Breast epithelium (tissue), 3 donors: ENCODE results near the gene H2AZ1.

ENCODE experiments used
- POLR2A ChIP-seq: fragments of 450-650 bp; IDR thresholded peaks from one replicate; pipeline ENCODE4 v1.6.1; 2016; ENCODE audit warnings: antibody characterized with exemption, mild to moderate bottlenecking, moderate library complexity
- POLR2AphosphoS5 ChIP-seq, 3 donors: sonication (generic); formaldehyde crosslinking; IDR thresholded peaks; one replicate each; pipeline ENCODE4 v1.6.1; 2017; ENCODE audit warnings: antibody characterized with exemption in 3 of 3
- TF ChIP-seq, protein P1 (sequence below), 3 donors: fragments of 450-650 bp; IDR thresholded peaks; one replicate each; pipeline ENCODE4 v1.5.1; 2016 to 2017; ENCODE audit warnings: antibody characterized with exemption in 3 of 3, mild to moderate bottlenecking in 3 of 3, moderate library complexity in 3 of 3

- TF ChIP-seq, protein P1, sequence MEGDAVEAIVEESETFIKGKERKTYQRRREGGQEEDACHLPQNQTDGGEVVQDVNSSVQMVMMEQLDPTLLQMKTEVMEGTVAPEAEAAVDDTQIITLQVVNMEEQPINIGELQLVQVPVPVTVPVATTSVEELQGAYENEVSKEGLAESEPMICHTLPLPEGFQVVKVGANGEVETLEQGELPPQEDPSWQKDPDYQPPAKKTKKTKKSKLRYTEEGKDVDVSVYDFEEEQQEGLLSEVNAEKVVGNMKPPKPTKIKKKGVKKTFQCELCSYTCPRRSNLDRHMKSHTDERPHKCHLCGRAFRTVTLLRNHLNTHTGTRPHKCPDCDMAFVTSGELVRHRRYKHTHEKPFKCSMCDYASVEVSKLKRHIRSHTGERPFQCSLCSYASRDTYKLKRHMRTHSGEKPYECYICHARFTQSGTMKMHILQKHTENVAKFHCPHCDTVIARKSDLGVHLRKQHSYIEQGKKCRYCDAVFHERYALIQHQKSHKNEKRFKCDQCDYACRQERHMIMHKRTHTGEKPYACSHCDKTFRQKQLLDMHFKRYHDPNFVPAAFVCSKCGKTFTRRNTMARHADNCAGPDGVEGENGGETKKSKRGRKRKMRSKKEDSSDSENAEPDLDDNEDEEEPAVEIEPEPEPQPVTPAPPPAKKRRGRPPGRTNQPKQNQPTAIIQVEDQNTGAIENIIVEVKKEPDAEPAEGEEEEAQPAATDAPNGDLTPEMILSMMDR (IDR thresholded peaks at IDR 0.05), result no peak
- TF ChIP-seq POLR2A (no peak), POLR2AphosphoS5 (IDR thresholded peaks at IDR 0.05) (no peak)
These were observed 37.6 kb upstream of the H2AZ1 start for GRCh38 chr4:99987681-99988080.
